ENCODE data around the gene NPPC.

DNA sequence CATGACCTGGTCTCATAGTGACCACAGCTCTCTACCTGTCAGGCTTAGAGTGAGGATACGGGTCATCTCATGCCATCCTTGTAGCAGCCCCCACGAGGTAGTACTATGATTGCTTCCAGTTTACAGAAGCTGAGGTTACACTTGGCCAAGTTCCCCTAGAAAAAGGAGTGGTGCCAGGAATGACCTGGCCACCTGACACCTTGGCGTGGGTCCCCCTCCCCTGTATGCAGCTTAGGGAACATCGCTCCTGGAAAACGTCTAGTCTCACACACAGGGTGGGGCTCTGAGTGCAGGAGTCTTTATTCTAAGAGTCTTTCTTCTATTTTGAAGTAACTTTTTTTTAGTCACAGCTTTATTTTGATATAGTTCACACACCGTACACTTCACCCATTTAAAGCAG, 14.8 kb downstream of the NPPC start:
- TF ChIP-seq ZNF211 (tag by site-specific recombination; IDR thresholded peaks at IDR 0.05; ENCODE audit: low read depth) (no peak), KLF1 (tag by site-specific recombination; IDR thresholded peaks at IDR 0.05) (no peak), PRDM6 (tag by site-specific recombination; IDR thresholded peaks at IDR 0.05) (no peak), ZEB2 (tag by site-specific recombination; IDR thresholded peaks at IDR 0.05) (no peak), TCF7L2 (IDR thresholded peaks at IDR 0.05; ENCODE audit: borderline replicate concordance, low read depth, low read length) (no peak), ZFP3 (tag by site-specific recombination; IDR thresholded peaks at IDR 0.05; ENCODE audit: low read depth) (no peak), ZNF184 (tag by site-specific recombination; IDR thresholded peaks at IDR 0.05) (no peak), MYNN (tag by site-specific recombination; IDR thresholded peaks at IDR 0.05; ENCODE audit: borderline replicate concordance) (no peak)
- TF ChIP-seq, protein P1, sequence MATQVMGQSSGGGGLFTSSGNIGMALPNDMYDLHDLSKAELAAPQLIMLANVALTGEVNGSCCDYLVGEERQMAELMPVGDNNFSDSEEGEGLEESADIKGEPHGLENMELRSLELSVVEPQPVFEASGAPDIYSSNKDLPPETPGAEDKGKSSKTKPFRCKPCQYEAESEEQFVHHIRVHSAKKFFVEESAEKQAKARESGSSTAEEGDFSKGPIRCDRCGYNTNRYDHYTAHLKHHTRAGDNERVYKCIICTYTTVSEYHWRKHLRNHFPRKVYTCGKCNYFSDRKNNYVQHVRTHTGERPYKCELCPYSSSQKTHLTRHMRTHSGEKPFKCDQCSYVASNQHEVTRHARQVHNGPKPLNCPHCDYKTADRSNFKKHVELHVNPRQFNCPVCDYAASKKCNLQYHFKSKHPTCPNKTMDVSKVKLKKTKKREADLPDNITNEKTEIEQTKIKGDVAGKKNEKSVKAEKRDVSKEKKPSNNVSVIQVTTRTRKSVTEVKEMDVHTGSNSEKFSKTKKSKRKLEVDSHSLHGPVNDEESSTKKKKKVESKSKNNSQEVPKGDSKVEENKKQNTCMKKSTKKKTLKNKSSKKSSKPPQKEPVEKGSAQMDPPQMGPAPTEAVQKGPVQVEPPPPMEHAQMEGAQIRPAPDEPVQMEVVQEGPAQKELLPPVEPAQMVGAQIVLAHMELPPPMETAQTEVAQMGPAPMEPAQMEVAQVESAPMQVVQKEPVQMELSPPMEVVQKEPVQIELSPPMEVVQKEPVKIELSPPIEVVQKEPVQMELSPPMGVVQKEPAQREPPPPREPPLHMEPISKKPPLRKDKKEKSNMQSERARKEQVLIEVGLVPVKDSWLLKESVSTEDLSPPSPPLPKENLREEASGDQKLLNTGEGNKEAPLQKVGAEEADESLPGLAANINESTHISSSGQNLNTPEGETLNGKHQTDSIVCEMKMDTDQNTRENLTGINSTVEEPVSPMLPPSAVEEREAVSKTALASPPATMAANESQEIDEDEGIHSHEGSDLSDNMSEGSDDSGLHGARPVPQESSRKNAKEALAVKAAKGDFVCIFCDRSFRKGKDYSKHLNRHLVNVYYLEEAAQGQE (tag by site-specific recombination; IDR thresholded peaks at IDR 0.05) = no peak

All from HEK293 (cell line).